Measurements from ENCODE around the gene ZNF576.
"Not testable (repeated sequence)": the region's sequence is repeated elsewhere in the genome, so short reads cannot be mapped to it uniquely, and the experiment has no call there.

ZNF576 gene

GRCh38 chr19:43599635-43600295 is 3.4 kb downstream of the ZNF576 start:
- DNase-seq (ENCODE audit: low read depth): no peak

GRCh38 chr19:43600326-43600725 is 3.9 kb downstream of the ZNF576 start:
- not testable (repeated sequence) for DNase-seq (ENCODE audit: low read depth)

DNA sequence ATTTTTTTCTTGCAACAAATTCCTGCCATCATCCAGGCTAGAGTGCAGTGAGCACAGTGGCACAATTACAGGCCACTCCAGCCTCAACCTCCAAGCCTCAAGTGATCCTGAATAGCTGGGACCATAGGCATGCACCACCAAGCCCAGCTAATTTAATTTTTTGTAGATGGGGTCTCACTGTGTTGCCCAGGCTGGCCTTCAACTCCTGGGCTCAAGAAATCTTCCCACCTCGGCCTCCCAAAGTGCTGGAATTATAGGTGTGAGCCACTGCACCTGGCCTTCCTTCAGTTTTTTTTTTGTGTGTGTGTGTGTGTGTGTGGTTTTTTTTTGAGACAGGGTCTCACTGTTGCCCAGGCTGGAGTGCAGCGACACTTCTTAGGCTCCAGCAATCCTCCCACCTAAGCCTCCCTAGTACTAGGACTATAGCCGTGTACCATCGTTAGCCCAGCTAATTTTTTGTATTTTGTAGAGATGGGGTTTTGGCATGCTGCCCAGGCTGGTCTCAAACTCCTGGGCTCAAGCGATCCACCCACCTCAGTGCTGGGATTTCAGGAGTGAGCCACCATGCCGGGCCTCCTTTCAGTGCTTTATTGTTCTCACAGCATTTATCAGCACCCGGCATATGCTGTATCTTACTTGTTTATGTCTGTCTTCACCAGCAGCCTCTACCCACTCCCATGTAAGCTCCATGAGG is 9.6 kb downstream of the ZNF576 start:
- DNase-seq (ENCODE audit: low read depth): no peak

DNA sequence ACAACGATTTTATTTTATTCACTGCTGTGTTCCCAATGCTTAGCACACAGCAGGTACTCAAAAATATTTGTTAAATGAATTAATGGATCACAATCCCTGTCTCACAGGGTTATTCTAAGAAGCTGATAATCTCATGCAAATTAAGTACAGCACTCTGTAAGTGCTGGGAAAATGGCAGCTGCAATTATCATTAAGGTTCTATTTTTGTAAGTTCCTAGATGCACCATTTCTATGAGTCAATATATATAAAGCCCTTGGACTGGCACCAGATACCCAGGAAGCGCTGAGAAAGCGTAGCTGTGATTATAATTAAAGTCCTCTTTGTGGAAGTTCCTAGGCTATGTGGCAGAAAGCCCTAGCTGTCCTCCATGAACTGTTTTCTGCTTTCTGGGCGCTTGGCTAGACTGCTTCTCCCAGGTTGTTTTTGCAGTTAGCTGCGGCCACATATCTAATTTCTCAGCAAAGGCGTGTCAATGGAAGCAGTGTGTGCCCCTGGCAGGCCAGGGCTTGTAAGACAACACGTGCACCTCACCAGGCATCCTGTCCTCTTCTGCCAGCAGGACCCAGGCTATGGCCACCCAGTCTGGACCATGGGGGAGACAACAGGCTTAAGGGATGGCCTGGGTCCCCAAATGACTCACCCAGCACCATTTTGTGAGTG is 10.3 kb downstream of the ZNF576 start:
- no peak for DNase-seq (ENCODE audit: low read depth)

DNA sequence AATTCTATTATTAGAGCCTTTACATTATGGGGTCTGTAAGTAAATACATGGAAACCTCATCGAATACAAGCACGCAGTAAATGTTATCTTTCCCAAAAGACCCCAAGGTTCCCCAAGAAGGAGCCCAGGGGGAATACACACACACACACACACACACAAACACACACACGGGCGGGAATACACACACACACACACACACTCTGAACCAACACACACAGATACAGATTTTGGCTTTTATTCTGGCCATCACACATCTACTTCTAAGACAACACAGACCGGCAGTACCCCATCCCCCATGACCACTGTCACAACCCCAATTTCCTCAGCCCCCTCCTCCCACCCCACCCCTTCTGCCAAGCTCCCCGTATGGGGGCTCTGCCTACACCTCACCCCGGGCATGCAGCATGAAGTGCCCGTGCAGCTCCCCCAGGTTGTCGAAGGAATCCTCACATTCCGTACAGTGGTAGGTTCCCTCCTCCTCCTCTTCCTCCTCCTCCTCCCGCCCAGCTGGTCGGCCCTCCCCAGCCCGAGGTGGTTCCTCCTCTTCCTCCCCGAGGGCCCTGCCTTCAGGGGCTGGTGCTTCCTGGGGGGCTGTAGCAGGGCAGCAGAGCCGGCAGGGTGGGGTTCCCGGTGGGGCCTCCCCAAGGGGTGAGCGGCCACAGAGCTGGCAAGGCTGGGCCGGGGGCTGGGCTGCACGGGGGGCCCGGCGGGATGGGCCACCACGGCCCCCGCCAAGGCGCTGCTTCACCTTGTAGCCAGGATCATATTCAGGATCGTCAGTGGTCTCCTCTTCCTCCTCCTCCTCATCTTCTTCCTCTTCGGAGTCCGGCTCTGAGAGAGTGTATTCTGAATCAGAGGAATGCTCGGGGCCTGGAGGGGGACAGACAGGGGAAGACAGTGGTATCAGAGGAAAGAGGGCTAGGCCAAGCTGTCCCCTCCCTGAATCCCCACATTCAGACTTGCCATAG is 11.1 kb downstream of the ZNF576 start:
- DNase-seq (ENCODE audit: low read depth): no peak

DNA sequence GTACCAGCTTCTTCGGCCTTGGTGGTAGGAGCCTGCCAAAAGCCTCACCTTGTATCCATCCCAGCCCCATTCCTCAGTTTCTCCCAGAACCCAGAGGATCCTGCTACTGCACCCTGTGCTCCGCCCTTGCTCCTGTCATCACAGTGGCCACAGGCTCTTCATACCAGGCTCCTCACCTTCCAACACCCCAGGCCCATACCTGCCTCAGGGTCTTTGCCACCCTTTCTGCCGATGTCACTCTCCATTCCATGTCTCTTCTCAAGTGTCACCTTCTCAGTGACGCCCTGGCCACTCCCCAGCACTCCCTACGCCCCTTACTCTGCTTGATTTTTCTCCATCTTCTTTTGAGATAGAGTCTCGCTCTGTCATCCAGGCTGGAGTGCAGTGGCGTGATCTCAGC is 13.5 kb downstream of the ZNF576 start:
- DNase-seq (ENCODE audit: low read depth): no peak

DNA sequence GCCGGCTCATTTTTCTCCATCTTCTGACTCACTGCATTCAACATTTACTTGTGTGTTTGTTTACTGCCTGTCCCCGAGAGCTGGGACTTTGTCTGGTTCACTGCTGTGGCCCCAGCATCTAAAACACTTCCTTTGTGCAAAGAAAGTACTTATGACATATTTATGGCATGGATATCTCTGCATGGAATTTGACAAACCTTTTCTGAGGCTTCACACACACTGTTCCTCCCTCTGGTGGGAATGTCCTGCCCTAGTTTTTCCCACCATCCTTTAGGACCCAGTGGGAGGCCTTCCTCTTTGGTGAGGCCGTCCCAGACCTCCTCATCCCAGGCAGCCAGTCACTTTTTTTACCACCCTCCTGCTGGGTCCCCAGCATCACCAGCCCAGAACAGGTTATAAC is 14.1 kb downstream of the ZNF576 start:
- DNase-seq (ENCODE audit: low read depth): no peak

- DNase-seq (ENCODE audit: low read depth): no peak
Measured at GRCh38 chr19:43611788-43612187, 15.4 kb downstream of the ZNF576 start, which contains the start of gene SRRM5. SRRM5 (plus strand) TSS chr19:43612088; CDS start chr19:43612122, 34 bp downstream.

DNA sequence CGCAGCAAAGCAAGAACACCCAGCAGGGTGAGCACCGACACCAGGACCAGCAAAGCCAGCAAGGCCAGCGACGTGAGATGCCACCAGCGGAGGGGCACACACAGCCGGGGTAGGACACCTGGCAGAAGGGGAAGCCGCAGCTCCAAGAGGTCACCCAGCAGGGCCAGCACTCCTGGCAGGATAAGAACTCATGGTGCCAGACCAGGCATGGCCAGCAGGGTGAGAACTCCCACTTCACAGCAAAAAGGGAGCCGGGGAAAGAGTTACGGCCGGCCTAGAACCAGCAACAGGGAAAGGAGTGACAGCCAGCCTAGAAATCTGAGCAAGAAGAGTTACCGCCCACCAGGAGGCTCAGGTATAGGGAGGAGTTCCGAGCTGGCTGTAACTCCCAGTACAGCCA is 16.0 kb downstream of the ZNF576 start:
- no peak for DNase-seq (ENCODE audit: low read depth)

DNA sequence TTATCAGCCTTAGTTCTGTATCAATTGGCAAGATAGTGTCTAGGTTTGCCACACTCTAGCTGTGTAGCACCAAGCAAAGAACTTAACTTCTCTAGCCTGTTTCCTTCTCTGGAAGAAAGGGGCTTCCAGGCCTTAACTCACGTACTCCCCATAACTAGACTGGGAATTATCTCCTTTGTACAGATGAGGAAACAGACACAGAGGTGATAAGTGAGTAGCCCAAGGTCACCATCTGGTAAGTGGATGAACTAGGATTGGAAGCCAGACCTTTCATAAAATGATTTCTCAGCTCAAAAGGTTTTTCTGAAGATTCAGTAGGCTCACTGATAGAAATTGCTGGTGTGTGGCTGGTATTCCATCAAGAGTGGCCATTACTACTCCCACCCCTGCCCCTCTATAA is 19.9 kb downstream of the ZNF576 start:
- no peak for DNase-seq (ENCODE audit: low read depth)

- DNase-seq (ENCODE audit: low read depth): no peak
Measured at GRCh38 chr19:43616954-43617353, 20.6 kb downstream of the ZNF576 start.

GRCh38 chr19:43618921-43619261 is 22.5 kb downstream of the ZNF576 start:
- no peak for DNase-seq (ENCODE audit: low read depth)

- peak; percentile 84 for DNase-seq (ENCODE audit: low read depth)
Measured at GRCh38 chr19:43619262-43620060, 23.1 kb downstream of the ZNF576 start, which contains the start of gene ZNF428. ZNF428 (minus strand) TSS chr19:43619629; CDS start chr19:43614304, 5,325 bp downstream.

GRCh38 chr19:43620061-43621001 is 23.9 kb downstream of the ZNF576 start:
- DNase-seq (ENCODE audit: low read depth): no peak

- DNase-seq (ENCODE audit: low read depth): no peak
Measured at GRCh38 chr19:43622070-43622469, 25.7 kb downstream of the ZNF576 start.

GRCh38 chr19:43622956-43623355 is 26.6 kb downstream of the ZNF576 start:
- no peak for DNase-seq (ENCODE audit: low read depth)

- peak; percentile 6 for DNase-seq (ENCODE audit: low read depth)
Measured at GRCh38 chr19:43623889-43624670, 27.7 kb downstream of the ZNF576 start.

GRCh38 chr19:43624933-43625332 is 28.5 kb downstream of the ZNF576 start:
- DNase-seq (ENCODE audit: low read depth): peak; percentile 81

GRCh38 chr19:43625918-43626579 is 29.7 kb downstream of the ZNF576 start:
- DNase-seq (ENCODE audit: low read depth): no peak

Measured in stimulated activated CD4-positive, alpha-beta T cell treated with anti-CD3 and anti-CD28 coated beads, Interleukin-2, amount 100 ng/mL, for 4 hours (primary cell).